Thoracic aorta (tissue), 2 donors: ENCODE results near the gene PLAAT2. TPM values are rescaled to one million over a fixed set of nuclear protein-coding genes. Genes with fewer than 3 reads are reported as not detected.

Experiments used
- ATAC-seq: fragments of 150-250 bp; one replicate; pipeline ENCODE4 v1.8.0; 2017; ENCODE audit warnings: low read depth; ENCODE audit not compliant: insufficient number of reproducible peaks, low FRiP score
- DNase-seq: peaks from one replicate; pipeline ENCODE4 v3.0.0-alpha.2; 2020; ENCODE audit warnings: low spot score
- H3K27ac ChIP-seq, 2 donors: fragments of 200-600 bp; sonication (generic); 1 replicate in 1 of 2; 2 replicates in 1 of 2; pipeline ENCODE4 v1.5.1; 2016; ENCODE audit warnings: mild to moderate bottlenecking in 2 of 2, moderate library complexity in 2 of 2
- H3K27me3 ChIP-seq: fragments of 200-600 bp; sonication (generic); replicated peaks from 2 replicates; pipeline ENCODE4 v1.6.0; 2016; ENCODE audit warnings: mild to moderate bottlenecking; ENCODE audit not compliant: insufficient read depth
- H3K36me3 ChIP-seq: fragments of 200-600 bp; sonication (generic); one replicate; pipeline ENCODE4 v1.5.1; 2016
- H3K4me1 ChIP-seq, 2 donors: fragments of 200-600 bp; sonication (generic); 1 replicate in 1 of 2; 2 replicates in 1 of 2; pipeline versions ENCODE4 v1.5.1 to v1.6.0; 2016; ENCODE audit warnings: low read depth in 2 of 2, mild to moderate bottlenecking in 1 of 2; ENCODE audit not compliant: control insufficient read depth in 1 of 2
- H3K4me3 ChIP-seq: fragments of 200-600 bp; sonication (generic); 2 replicates; pipeline ENCODE4 v1.5.1; 2016; ENCODE audit warnings: mild to moderate bottlenecking
- H3K9me3 ChIP-seq: fragments of 200-600 bp; sonication (generic); 2 replicates; pipeline ENCODE4 v1.5.1; 2016
- CTCF ChIP-seq: fragments of 200-600 bp; sonication (generic); IDR thresholded peaks from one replicate; pipeline ENCODE4 v1.5.1; 2019; ENCODE audit warnings: antibody characterized with exemption
- total RNA-seq, 2 donors: library from RNA; depleted of rRNA; stranded (reverse); fragments of >200 nt; gene quantifications; one replicate each; pipeline versions ENCODE4 v1.1.0 to v1.2.3, GENCODE V29; 2016

Gene PLAAT2
- total RNA-seq, 2 donors from 2014 or later, result not detected

GRCh38 chr11:63506876-63507275 lies 56.3 kb downstream of the PLAAT2 start:
- no peak for TF ChIP-seq CTCF
- no peaks in the 10 kb centered on the region for H3K27me3 ChIP-seq
- H3K4me1 ChIP-seq, result peaks cover 3 to 21% of the 10 kb centered on the region in 2 donors
- no peak for ATAC-seq
- no peaks in the 10 kb centered on the region for H3K36me3 ChIP-seq
- H3K9me3 ChIP-seq, result no peaks in the 10 kb centered on the region
- H3K4me3 ChIP-seq, result no peak overlapping the region
- no peak for DNase-seq
- no peak overlapping the region for H3K27ac ChIP-seq

- Histone ChIP-seq H3K27ac (no peak within 1 kb of the TSS), H3K27me3 (no peaks in the 10 kb centered on the region), H3K36me3 (no peaks in the 10 kb centered on the region), H3K9me3 (no peaks in the 10 kb centered on the region), H3K4me3 (no peak within 1 kb of the TSS), H3K4me1 (peaks cover 3 to 21% of the 10 kb centered on the region in 2 donors)
- DNase-seq, result no peak
- no peak for ATAC-seq
- no peak for TF ChIP-seq CTCF
Observed at GRCh38 chr11:63505857-63506528, 57.2 kb downstream of the PLAAT2 start, which contains the start of gene LGALS12. Gene LGALS12, plus strand, starts transcription at chr11:63506084. Its CDS starts 375 bp downstream, at chr11:63506459.

- H3K27me3 ChIP-seq, result no peaks in the 10 kb centered on the region
- no peak for ATAC-seq
- TF ChIP-seq CTCF, result no peak
Observed at GRCh38 chr11:63504933-63505586, 58.1 kb downstream of the PLAAT2 start.

GRCh38 chr11:63504054-63504453 lies 59.1 kb downstream of the PLAAT2 start:
- TF ChIP-seq CTCF, result no peak
- Histone ChIP-seq H3K4me3 (no peak overlapping the region), H3K27me3 (no peaks in the 10 kb centered on the region), H3K4me1 (peaks cover 3 to 10% of the 10 kb centered on the region in 2 donors), H3K9me3 (peaks cover 11% of the 10 kb centered on the region), H3K27ac (no peak overlapping the region), H3K36me3 (no peaks in the 10 kb centered on the region)
- no peak for ATAC-seq
- DNase-seq, result no peak

More at GRCh38 chr11:63504933-63505586, 58.1 kb downstream of the PLAAT2 start:
- no peaks in the 10 kb centered on the region for H3K36me3 ChIP-seq
- peaks cover 3 to 13% of the 10 kb centered on the region in 2 donors for H3K4me1 ChIP-seq
- DNase-seq, result no peak
- peaks cover 6% of the 10 kb centered on the region for H3K9me3 ChIP-seq
- no peak overlapping the region for H3K4me3 ChIP-seq
- H3K27ac ChIP-seq, result no peak overlapping the region

- no peak overlapping the region for H3K4me3 ChIP-seq
- TF ChIP-seq CTCF, result no peak
- H3K4me1 ChIP-seq, result peaks cover 3 to 10% of the 10 kb centered on the region in 2 donors
- peaks cover 11% of the 10 kb centered on the region for H3K9me3 ChIP-seq
- no peak for ATAC-seq
- DNase-seq, result no peak
- no peak overlapping the region for H3K27ac ChIP-seq
- no peaks in the 10 kb centered on the region for H3K27me3 ChIP-seq
- no peaks in the 10 kb centered on the region for H3K36me3 ChIP-seq
Observed at GRCh38 chr11:63503492-63503891, 59.7 kb downstream of the PLAAT2 start.

Other genes starting within 250 kb of the PLAAT2 start
- not detected for gene SLC22A9, start 193.6 kb downstream of the PLAAT2 start, total RNA-seq
- 1 to 10 TPM in 1 of 2 donors, under 1 TPM in 1; 0.49 to 1.8 TPM for gene PLAAT5, start 72.2 kb downstream of the PLAAT2 start, total RNA-seq
- gene LGALS12, start 57.3 kb downstream of the PLAAT2 start, total RNA-seq, result under 1 TPM in 1 of 2 donors, not detected in 1; 0.54 TPM
- gene PLAAT4, start 26.6 kb downstream of the PLAAT2 start, total RNA-seq, result 10 to 100 TPM; 19.2 to 20.4 TPM
- 10 to 100 TPM; 29.5 to 48.7 TPM for gene PLAAT3, start 51.1 kb upstream of the PLAAT2 start, total RNA-seq
- 100 to 1,000 TPM; 188 to 192 TPM for gene ATL3, start 108.0 kb upstream of the PLAAT2 start, total RNA-seq
- 10 to 100 TPM; 75.1 to 91.1 TPM for gene RTN3, start 118.1 kb upstream of the PLAAT2 start, total RNA-seq
- gene ZFTA, start 205.4 kb upstream of the PLAAT2 start, total RNA-seq, result 10 to 100 TPM; 21.2 to 27.5 TPM